UCSD-AML1 (cell line): Measurements from ENCODE around the gene TRIM41.
"Not testable (repeated sequence)": the region's sequence is repeated elsewhere in the genome, so short reads cannot be mapped to it uniquely, and the experiment has no call there.

Source experiments
- DNase-seq: peaks from one replicate; lab custom pipeline; 2025; ENCODE audit not compliant: unreplicated experiment; lab: John Stamatoyannopoulos, UW

Gene TRIM41

DNA sequence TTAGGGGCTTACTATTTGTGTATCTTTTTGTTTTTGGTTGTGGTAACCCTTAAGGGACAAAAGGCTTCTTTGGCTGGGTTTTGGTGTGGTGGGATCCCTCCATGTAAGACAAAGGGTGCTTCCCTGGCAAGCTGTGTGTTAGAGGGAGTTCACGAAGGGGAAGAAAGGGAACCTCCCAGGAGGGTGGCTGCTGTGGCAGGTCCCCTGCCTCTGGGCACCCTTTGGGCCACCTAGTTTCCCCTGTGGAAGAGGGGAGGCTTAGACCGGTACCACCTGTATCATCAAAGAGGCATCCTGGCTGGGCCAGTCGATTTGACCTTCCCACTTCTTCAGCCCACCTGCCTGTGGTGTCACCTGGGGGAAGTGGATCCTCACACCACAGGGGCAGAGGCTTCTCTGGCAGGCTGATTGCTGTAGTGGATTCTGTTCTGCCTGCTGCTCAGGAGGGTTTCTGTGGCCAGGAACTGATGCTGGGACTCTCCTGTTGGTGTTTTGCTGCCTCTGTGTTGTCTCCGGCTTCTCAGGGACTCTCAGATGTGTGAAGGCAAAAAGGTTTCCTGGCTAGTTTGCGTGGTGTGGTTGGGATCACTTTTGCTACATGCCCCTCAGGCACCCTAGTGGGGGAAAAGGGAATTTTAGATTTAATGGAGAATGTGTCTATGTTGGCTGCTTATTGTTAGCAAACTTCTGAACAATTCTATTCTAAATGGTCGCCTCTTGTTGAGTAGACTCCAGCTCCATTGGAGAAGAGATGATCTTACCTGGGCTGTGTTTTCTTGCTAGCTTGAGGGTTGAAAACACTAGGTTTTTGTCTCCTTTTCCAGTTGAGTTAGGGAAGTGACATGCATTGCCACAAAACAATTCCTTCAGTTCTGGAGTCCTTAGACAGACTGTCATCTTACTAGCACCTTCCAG, 61.0 kb downstream of the TRIM41 start:
- DNase-seq = not testable (repeated sequence)
